ENCODE measurements around the gene FOXI2. TPM values are rescaled to one million over a fixed set of nuclear protein-coding genes. Genes with fewer than 3 reads are reported as not detected.

The FOXI2 gene
- total RNA-seq: not detected in 2 replicates

GRCh38 chr10:127736915-127737562, at the start of gene FOXI2:
Gene FOXI2 (plus strand): TSS chr10:127737185. CDS start chr10:127737274, 89 bp downstream.

Other genes starting within 250 kb of the FOXI2 start
- gene NPS, start 187.9 kb upstream of the FOXI2 start, total RNA-seq: not detected in 2 replicates
- gene CLRN3, start 155.8 kb downstream of the FOXI2 start, total RNA-seq: not detected in 2 replicates
- gene PTPRE, start 169.9 kb downstream of the FOXI2 start, total RNA-seq: 0.22 and 1.5 TPM in 2 replicates

Data from uterine smooth muscle cell (primary cell).